ENCODE results near the gene PLXND1. TPM values are rescaled to one million over a fixed set of nuclear protein-coding genes. Genes with fewer than 3 reads are reported as not detected.

The PLXND1 gene
- total RNA-seq, 2 donors from 2014 or later, result 2.8 to 4.8 TPM

DNA sequence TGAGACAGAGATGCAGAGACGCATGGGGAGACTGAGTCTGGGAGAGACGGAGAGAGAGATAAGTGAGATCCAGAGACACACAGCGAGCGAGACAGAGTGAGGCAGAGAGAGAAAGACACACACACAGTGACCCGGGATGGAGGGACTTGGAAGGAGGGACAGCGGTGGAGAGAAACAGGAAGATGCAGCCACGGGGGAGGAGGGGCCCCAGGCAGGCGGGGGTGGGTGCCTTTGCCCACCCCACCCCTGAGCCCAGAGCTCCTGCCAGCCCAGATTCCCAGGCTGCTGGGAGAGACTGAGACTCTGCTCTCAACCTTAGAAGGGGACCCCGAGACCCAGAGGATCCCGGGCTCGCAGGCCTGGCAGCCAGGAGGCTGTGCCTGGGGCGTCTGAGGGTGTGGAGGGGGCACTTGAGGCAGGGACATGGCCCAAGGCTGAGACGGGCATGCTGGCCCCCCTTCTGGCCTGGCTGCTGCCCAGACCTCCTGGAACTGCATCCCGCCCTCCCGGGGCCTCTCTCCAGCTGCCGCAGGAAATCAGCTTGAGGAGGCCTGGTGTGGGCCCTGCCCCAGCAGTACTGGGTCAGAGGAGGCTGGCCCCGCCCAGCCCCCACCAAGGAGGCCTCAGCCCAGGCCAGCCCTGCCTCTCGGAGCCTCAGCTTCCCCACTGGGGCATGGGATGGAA, 45.4 kb downstream of the PLXND1 start:
- no peaks in the 10 kb centered on the region for H3K27me3 Mint-ChIP-seq
- H3K27ac Mint-ChIP-seq, result peak overlapping the region in 1 of 2 donors; percentile 2
- no peak for DNase-seq (ENCODE audit: low spot score)
- no peak for ATAC-seq
- H3K4me3 Mint-ChIP-seq, result no peak overlapping the region
- H3K4me1 Mint-ChIP-seq (ENCODE audit: low read depth in 2 of 2), result peaks cover 18 to 21% of the 10 kb centered on the region in 2 donors
- H3K9me3 Mint-ChIP-seq, result no peaks in the 10 kb centered on the region
- no peaks in the 10 kb centered on the region for H3K36me3 Mint-ChIP-seq

DNA sequence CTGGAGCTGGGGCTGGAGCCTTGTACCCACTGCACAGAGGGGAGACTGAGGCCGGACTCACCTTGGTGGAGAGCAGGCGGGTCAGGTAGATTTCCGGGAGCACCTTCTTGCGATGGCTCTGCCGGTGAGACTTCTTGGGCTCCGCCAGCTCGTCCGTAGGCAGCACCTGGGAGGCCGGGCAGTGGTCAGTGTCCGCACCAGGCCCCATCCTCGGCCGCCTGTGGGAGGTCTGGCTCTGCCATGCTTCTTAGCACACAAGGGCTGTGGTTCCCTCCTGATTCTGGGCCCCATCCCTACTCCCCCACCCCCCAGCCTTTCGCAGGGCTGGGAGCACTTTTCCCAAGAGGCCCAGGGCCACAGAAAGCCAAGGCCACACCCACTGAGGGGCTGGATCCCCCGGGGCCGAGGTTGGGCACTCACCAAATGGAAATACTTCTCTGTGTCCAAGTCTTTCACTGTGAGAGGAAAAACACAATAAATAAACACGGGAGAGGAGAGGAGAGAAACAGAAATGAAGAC, 46.1 kb downstream of the PLXND1 start:
- Mint-ChIP-seq H3K9me3 (no peaks in the 10 kb centered on the region), H3K4me3 (no peak overlapping the region), H3K4me1 (ENCODE audit: low read depth in 2 of 2) (peaks cover 18% of the 10 kb centered on the region in 2 donors), H3K27ac (peak overlapping the region in 1 of 2 donors; percentile 2), H3K36me3 (no peaks in the 10 kb centered on the region), H3K27me3 (no peaks in the 10 kb centered on the region)
- DNase-seq (ENCODE audit: low spot score) (no peak), ATAC-seq (no peak)

DNA sequence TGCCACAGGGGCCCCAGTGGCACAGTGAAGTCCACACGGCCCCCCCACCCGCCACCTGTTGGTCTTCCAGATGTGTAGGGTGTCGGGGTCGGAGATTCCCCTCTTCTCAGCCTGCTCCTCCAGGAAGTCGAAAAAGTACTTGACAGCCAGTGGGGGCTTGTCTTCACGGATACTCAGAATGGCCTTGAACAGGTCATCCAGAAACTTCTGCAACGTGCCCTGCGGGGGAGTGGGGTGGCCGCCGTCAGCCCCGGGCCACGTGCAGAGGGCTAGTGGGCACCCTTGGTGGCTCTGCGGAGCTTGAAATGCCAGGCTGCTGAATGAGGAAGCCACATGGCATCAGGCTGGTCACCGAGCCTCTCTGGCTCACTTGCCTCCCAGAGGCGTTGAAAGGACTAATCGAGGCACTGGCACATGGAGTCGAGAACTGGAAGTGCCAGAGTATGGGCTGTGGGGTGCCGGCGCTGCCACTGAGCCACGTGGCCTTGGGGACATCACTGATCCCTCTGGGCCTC, 46.9 kb downstream of the PLXND1 start:
- Mint-ChIP-seq H3K9me3 (no peaks in the 10 kb centered on the region), H3K27ac (no peak overlapping the region)
- no peak for ATAC-seq

DNA sequence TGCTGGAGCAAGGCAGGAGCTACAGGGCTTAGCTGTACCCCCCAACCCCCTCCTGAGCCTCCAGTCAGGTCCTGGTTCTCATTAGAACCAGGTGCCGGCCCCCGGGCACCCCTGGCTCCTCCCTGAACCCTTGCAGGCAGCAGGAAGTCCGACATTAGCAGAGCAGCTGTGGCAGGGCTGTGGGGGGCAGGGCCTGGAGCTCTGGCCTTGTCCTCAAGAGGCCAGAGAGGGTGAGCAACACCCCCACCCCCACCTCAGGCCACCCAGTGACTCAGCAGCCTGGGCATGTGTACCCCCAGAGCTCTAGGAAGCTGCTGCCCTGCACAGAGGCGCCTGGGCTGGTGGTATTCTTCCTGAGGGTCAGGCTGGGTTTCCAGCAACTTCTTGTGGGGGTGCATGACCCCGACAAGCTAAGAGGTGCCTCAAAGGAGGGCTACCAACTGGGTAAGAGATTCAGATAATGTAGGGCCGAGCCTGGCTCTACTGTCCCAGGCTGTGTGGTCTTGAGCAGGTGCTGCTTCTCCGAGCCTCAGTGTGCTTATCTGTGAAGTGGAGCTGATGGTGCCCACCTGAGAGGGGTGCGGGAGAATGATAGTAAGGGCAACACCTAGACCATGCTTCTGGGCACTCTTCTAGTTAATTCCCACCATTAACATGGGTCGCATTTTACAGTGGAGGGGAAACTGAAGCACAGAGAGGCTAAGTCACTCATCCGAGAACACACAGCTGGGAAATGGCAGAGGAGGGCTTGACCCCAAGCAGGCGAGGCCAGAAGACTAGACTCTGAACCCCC, 47.5 kb downstream of the PLXND1 start:
- Mint-ChIP-seq H3K27me3 (no peaks in the 10 kb centered on the region), H3K9me3 (no peaks in the 10 kb centered on the region), H3K4me3 (no peak overlapping the region), H3K27ac (peak overlapping the region; percentile 39 to 78), H3K36me3 (no peaks in the 10 kb centered on the region), H3K4me1 (ENCODE audit: low read depth in 2 of 2) (peaks cover 24 to 26% of the 10 kb centered on the region in 2 donors)
- ATAC-seq (peak; percentile 21 to 56), DNase-seq (ENCODE audit: low spot score) (no peak)

More for the DNA sequence above, 46.9 kb downstream of the PLXND1 start:
- no peak overlapping the region for H3K4me3 Mint-ChIP-seq
- no peaks in the 10 kb centered on the region for H3K36me3 Mint-ChIP-seq
- peaks cover 19 to 20% of the 10 kb centered on the region in 2 donors for H3K4me1 Mint-ChIP-seq (ENCODE audit: low read depth in 2 of 2)
- DNase-seq (ENCODE audit: low spot score), result no peak
- no peaks in the 10 kb centered on the region for H3K27me3 Mint-ChIP-seq

DNA sequence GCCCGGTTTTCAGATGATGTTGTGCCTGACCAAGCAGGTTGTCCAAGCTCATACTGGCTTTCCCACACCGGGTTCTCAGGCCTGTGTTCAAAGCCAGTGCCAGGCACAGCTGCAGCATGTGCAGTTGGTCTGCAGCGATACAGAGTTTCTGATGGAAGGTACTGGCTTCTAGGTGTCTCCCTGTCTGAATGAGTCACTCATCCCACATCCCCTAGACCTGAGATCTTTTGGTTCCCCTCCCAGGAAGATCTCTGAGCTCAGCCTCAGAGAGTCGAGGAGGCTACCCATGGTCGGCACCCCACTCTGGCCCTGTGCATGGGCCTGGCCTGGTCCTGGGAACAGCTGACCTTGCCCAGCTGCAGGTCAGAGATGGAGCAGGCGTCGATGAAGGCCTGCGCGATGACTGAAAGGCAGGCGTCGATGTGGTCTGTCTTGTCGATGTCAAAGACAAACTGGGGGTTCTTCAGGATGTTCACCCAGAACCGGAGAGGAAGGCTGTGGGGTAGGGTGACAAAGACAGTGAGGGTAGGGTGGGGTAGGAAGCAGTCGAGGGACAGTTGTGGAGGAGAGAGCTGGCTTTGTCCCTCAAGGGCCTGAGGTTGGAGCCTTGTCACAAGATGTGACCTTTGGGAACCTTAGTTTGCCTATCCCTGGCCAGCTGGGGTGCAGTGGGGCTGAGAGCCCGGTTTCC, 48.2 kb downstream of the PLXND1 start:
- Mint-ChIP-seq H3K4me1 (ENCODE audit: low read depth in 2 of 2) (peaks cover 24 to 28% of the 10 kb centered on the region in 2 donors), H3K4me3 (peak overlapping the region; percentile 60), H3K27me3 (no peaks in the 10 kb centered on the region), H3K36me3 (no peaks in the 10 kb centered on the region), H3K27ac (peak overlapping the region; percentile 39 to 78), H3K9me3 (no peaks in the 10 kb centered on the region)
- peak; percentile 45 to 50 for ATAC-seq
- DNase-seq (ENCODE audit: low spot score), result no peak

DNA sequence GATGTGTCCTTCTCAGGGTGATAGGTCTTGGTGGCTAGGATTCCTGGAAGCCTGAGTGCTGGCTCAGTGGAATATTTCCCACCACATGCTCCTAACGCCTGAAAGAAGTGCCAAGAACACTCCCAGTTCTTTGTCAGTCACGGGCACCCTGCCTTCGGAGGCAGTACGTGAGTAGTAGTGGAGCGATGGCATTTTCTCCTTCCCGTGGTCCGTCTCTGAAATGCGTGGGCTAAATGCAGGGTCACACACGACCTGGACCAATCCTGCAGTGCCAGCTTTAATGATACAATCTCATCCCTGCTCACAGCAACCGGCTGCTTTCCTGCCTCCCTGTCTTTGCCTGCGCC, 49.0 kb downstream of the PLXND1 start:
- no peaks in the 10 kb centered on the region for H3K9me3 Mint-ChIP-seq
- ATAC-seq (no peak), DNase-seq (ENCODE audit: low spot score) (no peak)
- H3K27me3 Mint-ChIP-seq, result peaks cover 0 to 4% of the 10 kb centered on the region in 2 donors
- H3K36me3 Mint-ChIP-seq, result no peaks in the 10 kb centered on the region
- peak overlapping the region; percentile 60 for H3K4me3 Mint-ChIP-seq
- peak overlapping the region in 1 of 2 donors; percentile 39 for H3K27ac Mint-ChIP-seq
- peaks cover 29 to 33% of the 10 kb centered on the region in 2 donors for H3K4me1 Mint-ChIP-seq (ENCODE audit: low read depth in 2 of 2)

DNA sequence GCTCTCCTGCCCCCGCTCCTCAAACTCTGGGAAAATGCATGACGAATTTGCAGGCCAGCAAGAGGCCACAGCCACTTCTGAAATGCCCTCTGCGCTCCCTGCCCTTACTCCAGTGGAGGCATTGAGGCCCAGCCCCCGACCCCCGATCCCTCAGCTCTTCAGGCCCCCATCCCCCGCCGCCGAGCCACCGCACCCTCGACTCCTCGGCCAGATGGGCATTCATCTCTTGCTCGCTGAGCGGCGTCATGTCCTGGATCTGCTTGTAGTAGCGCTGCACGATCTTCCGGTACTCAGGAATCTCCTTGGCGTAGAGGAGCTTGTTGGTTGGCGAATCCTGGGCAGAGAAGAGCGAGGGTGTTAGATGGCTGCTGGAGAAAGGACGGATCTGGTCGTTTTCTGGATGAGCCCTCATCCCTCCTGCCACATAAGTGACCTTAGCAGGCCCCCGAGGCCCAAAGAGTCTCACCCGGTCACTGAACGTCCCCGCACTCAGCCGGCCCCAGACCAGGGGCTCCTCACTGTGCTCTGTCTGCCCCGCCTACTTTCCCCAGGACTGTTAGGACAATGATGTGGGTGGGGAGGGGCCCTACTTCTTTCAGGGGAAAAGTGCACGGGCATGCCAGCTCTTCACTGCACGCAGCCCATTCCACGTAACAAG, 49.5 kb downstream of the PLXND1 start:
- Mint-ChIP-seq H3K4me3 (no peak overlapping the region), H3K27me3 (peaks cover 0 to 5% of the 10 kb centered on the region in 2 donors), H3K36me3 (no peaks in the 10 kb centered on the region), H3K4me1 (ENCODE audit: low read depth in 2 of 2) (peaks cover 30 to 35% of the 10 kb centered on the region in 2 donors), H3K9me3 (no peaks in the 10 kb centered on the region), H3K27ac (no peak overlapping the region)
- no peak for ATAC-seq
- no peak for DNase-seq (ENCODE audit: low spot score)

DNA sequence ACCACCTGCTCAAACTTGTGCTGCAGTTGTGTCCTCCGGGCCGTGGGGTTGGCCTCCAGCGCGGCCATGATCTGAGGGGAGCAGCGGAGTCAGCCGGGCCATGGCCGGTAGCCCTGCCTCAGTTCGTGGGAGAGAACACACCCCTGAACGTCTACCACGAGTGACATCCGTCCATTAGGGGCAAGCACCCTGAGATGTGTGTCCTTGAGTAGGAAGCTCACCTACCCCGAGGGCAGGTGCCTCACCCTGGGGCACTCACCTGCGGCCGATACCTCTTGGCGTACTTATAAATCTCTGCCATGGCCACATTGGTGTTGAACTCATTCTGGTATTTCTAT, 50.1 kb downstream of the PLXND1 start:
- Mint-ChIP-seq H3K4me3 (no peak overlapping the region), H3K4me1 (ENCODE audit: low read depth in 2 of 2) (peaks cover 33 to 35% of the 10 kb centered on the region in 2 donors), H3K36me3 (no peaks in the 10 kb centered on the region)

DNA sequence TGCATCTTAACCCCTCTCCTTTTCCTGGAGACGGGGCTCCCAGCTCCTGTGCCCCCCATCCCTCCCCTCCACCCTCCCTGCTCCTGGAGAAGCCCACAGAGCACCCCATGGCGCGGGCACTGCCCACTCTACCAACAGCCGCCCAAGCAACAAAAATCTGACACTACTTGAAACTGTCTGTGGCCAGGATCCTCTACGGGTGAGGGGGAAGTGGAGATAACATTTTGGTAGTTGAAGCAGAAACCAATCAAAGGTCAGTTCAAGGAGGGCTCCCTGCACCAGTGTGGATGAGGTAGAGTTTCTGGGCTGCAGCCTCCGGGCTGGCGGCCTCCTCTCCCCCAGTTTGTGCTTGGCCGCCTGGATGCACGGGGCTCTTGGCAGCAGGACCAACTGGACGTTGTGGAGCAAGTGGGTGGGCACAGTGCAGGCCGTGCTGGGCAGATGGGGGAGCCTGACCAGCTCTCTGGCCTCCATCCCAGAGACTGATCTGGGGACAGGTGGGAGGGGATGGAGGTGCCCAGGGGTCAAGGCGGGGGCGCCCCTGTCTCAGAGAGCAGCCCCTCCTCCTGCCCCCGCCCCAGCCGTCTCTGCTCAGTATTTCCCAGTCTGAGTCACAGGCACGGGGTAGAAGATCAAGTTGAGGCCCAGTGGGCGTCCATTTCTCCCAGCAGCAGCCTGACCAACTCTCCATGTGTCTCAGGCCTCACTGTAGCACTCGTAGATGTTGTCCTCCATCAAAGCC, 50.7 kb downstream of the PLXND1 start:
- Mint-ChIP-seq H3K9me3 (no peaks in the 10 kb centered on the region), H3K4me3 (no peak overlapping the region), H3K27ac (no peak overlapping the region)

More for the DNA sequence above, 50.1 kb downstream of the PLXND1 start:
- Mint-ChIP-seq H3K9me3 (no peaks in the 10 kb centered on the region), H3K27ac (no peak overlapping the region), H3K27me3 (peaks cover 0 to 8% of the 10 kb centered on the region in 2 donors)
- no peak for DNase-seq (ENCODE audit: low spot score)
- ATAC-seq, result no peak

DNA sequence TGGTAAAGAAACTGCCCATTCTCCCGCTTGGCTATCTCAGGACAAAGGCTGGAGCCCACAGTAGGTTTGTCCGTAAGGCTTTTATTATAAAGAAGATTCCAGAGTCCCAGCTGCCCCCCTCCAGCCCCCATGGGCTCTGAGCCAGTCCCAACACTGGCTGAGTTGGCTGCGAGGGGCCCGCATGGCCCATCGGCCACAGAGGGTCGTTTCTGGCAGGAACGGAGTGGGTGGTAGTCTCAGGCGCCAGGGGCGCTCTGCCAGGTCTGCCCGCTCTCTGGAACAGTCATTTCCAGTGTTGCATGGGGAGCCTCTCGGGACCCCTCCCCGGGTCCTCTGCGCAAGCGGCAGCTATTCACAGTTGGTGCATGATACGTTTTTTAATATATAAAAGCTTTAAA, 51.3 kb downstream of the PLXND1 start:
- Mint-ChIP-seq H3K27me3 (peaks cover 0 to 8% of the 10 kb centered on the region in 2 donors), H3K27ac (peak overlapping the region in 1 of 2 donors; percentile 53)
- no peak for ATAC-seq

More for the DNA sequence above, 50.7 kb downstream of the PLXND1 start:
- ATAC-seq (peak in 1 of 2 donors; percentile 21), DNase-seq (ENCODE audit: low spot score) (no peak)
- H3K27me3 Mint-ChIP-seq, result peaks cover 0 to 8% of the 10 kb centered on the region in 2 donors
- H3K4me1 Mint-ChIP-seq (ENCODE audit: low read depth in 2 of 2), result peaks cover 32 to 33% of the 10 kb centered on the region in 2 donors
- H3K36me3 Mint-ChIP-seq, result no peaks in the 10 kb centered on the region

DNA sequence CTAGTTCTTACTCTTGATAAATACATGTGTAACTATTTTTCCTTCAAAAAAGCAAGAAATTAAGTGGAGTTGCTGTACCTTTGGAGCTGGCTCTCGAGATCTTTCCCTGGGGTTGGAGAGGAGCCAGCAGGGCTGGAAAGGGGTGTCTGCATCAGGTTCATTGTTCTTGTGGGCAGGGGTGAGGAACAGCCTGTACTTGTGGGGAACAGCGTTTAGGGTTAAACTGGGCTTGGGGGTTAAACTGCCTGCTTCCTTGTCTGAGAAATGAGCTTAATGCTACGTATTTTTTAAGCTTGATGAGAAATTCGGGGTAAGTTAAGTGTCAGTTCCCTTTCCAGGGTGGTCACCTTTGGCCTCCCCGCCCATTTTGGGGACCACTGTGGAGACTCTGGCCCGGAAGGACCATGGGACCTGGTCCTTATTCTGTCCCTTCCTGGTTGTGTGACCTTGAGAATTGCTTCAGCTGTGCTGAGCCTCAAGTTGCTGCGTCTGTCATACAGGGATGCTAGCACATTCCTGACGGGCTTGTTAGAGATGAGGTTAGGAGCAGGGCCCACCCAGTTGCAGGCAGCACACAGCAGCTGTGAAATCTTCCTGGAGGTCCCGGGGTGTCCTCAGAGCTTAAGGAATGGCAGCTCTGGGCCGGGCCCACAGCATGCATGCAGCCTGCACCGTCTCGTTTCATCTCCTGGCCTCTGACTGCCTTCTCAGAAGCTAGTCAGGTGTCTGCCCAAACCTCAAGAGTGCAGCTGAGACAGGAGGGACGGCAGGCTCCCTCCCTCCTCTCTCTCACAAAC, 51.9 kb downstream of the PLXND1 start:
- Mint-ChIP-seq H3K27ac (peak overlapping the region in 1 of 2 donors; percentile 53), H3K4me1 (ENCODE audit: low read depth in 2 of 2) (peaks cover 29 to 31% of the 10 kb centered on the region in 2 donors), H3K4me3 (peak overlapping the region; percentile 9), H3K36me3 (no peaks in the 10 kb centered on the region), H3K9me3 (no peaks in the 10 kb centered on the region), H3K27me3 (peaks cover 0 to 8% of the 10 kb centered on the region in 2 donors)
- DNase-seq (ENCODE audit: low spot score), result no peak
- no peak for ATAC-seq

More for the DNA sequence above, 51.3 kb downstream of the PLXND1 start:
- DNase-seq (ENCODE audit: low spot score), result no peak
- Mint-ChIP-seq H3K36me3 (no peaks in the 10 kb centered on the region), H3K4me3 (no peak overlapping the region), H3K4me1 (ENCODE audit: low read depth in 2 of 2) (peaks cover 29% of the 10 kb centered on the region in 2 donors), H3K9me3 (no peaks in the 10 kb centered on the region)

DNA sequence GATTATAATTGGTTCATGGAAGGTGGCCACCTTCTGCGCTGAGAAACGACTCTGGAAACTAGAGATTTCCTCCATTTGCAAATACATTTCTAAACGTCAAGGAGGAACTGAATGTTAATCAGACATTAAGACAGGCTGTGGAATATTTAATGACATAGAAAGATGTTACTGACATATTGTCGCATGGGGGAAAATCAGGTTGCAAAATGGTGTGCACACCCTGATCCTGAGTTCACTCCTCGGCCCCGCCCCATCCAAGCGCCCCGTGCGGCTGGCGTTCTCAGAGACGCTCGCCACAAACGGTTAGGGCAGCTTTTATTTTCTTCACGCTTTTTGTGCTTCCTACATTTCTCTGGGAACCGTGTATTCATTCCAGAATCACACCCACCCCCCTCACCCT, 52.8 kb downstream of the PLXND1 start:
- no peak for DNase-seq (ENCODE audit: low spot score)
- H3K27me3 Mint-ChIP-seq, result peaks cover 0 to 8% of the 10 kb centered on the region in 2 donors
- peak overlapping the region; percentile 9 for H3K4me3 Mint-ChIP-seq
- no peak for ATAC-seq
- peaks cover 27 to 33% of the 10 kb centered on the region in 2 donors for H3K4me1 Mint-ChIP-seq (ENCODE audit: low read depth in 2 of 2)
- no peak overlapping the region for H3K27ac Mint-ChIP-seq
- no peaks in the 10 kb centered on the region for H3K36me3 Mint-ChIP-seq
- no peaks in the 10 kb centered on the region for H3K9me3 Mint-ChIP-seq
